Psoas muscle (tissue), 8 donors: ENCODE data around the gene WDHD1. TPM values are rescaled to one million over a fixed set of nuclear protein-coding genes. Genes with fewer than 3 reads are reported as not detected.

Experiments used
- ATAC-seq, 4 donors: fragments of 200-7000 bp; cut with Tn5 transposase; one replicate each; pipeline ENCODE4 v1.9.1; 2020; ENCODE audit warnings: moderate library complexity in 3 of 4, mild to moderate bottlenecking in 2 of 4
- DNase-seq, 2 donors: peaks; one replicate each; pipeline ENCODE4 v3.0.0-alpha.2; 2020
- H3K27ac ChIP-seq: fragments of 200-600 bp; one replicate; pipeline ENCODE4 v1.8.0; 2022
- H3K27me3 ChIP-seq, 3 donors: fragments of 200-600 bp in 1 of 3; one replicate each; pipeline versions ENCODE4 v1.6.1 to v1.8.0; 2013 to 2022; ENCODE audit warnings: low read length in 2 of 3, mild to moderate bottlenecking in 2 of 3, moderate library complexity in 1 of 3; ENCODE audit not compliant: insufficient read depth in 3 of 3
- H3K36me3 ChIP-seq, 2 donors: fragments of 200-600 bp in 1 of 2; one replicate each; pipeline versions ENCODE4 v1.6.1 to v1.8.0; 2013 to 2022; ENCODE audit warnings: low read depth in 1 of 2, mild to moderate bottlenecking in 1 of 2, moderate library complexity in 1 of 2; ENCODE audit not compliant: insufficient read depth in 1 of 2
- H3K4me1 ChIP-seq: fragments of 200-600 bp; one replicate; pipeline ENCODE4 v1.8.0; 2022
- H3K4me3 ChIP-seq: fragments of 200-600 bp; one replicate; pipeline ENCODE4 v1.8.0; 2022; ENCODE audit warnings: mild to moderate bottlenecking
- H3K9me3 ChIP-seq: fragments of 200-600 bp; one replicate; pipeline ENCODE4 v1.8.0; 2022
- CTCF ChIP-seq: fragments of 200-600 bp; IDR thresholded peaks from one replicate; pipeline ENCODE4 v1.8.0; 2022; ENCODE audit warnings: antibody characterized with exemption
- WGBS, 3 donors: extraction: QIAGEN DNeasy Blood & Tissue Kit; methylation state at CpG; one replicate each; pipeline versions ENCODE4 v1.1.6 to v1.1.7; 2013; 5-methylcytosine and 5-hydroxymethylcytosine counted together
- intact Hi-C, 2 donors: fragments of 100-400 bp; cut with DNase I; formaldehyde crosslinking; loops; one replicate each; pipeline versions ENCODE4 v1.11.0 to v1.14.2; 2022
- polyA plus RNA-seq, 3 donors: library from polyadenylated mRNA; stranded (reverse); fragments of 200-250 nt; gene quantifications; one replicate each; pipeline ENCODE4 v1.2.3, GENCODE V29; 2013
- total RNA-seq, 4 donors: library from RNA; stranded (reverse); fragmentation: NEBNext Ultra II Directional in 2 of 4; extraction: Animal tissue kit (Norgen Biotek cat#: 25700) in 2 of 4; gene quantifications; one replicate each; pipeline versions ENCODE4 v1.2.1 to v1.2.4, GENCODE V29; 2021 to 2023
- donor health status: healthy with polysubstance abuse.
- donor health status: DM: no; HTN: no; CAD: no; lungs with moderate emphysema.
- donor health status: Bipolar disorder and iron deficiency.
- donor health status: healthy.
- donor health status: DM: yes; HTN: yes; CAD: no.
- donor health status: DM: no; HTN: no; CAD: no.
- donor health status: DM: no; HTN: no; CAD: no.
- donor health status: DM: yes; HTN: yes; CAD: no.

The WDHD1 gene
- total and polyA plus RNA-seq, 7 donors, result 0.55 to 2.0 (median 0.95) TPM

GRCh38 chr14:55053500-55053899 is 26.6 kb upstream of the WDHD1 start:
- Histone ChIP-seq H3K27me3 (no peaks in the 10 kb centered on the region), H3K36me3 (peaks cover 0 to 26% of the 10 kb centered on the region in 2 donors), H3K9me3 (no peaks in the 10 kb centered on the region), H3K4me1 (peaks cover 11% of the 10 kb centered on the region), H3K27ac (peak overlapping the region; percentile 100), H3K4me3 (peak overlapping the region; percentile 97)
- ATAC-seq (no peak), DNase-seq (no peak)
- WGBS, 3 donors, result 82 to 88% (median 86%) methylated on average over 7 of the region's 7 CpGs
- TF ChIP-seq CTCF, result no peak
- intact Hi-C loops, result loop anchor here in 1 of 2 donors (10.0 kb wide), 1 partner anchor 361 kb away; the partner anchor contains the start of gene ATG14

GRCh38 chr14:55053018-55053417 is 26.1 kb upstream of the WDHD1 start:
- intact Hi-C loops, result loop anchor here in 1 of 2 donors (10.0 kb wide), 1 partner anchor 362 kb away; the partner anchor contains the start of gene ATG14
- Histone ChIP-seq H3K9me3 (no peaks in the 10 kb centered on the region), H3K27ac (peak overlapping the region; percentile 100), H3K4me1 (peaks cover 11% of the 10 kb centered on the region), H3K27me3 (no peaks in the 10 kb centered on the region), H3K4me3 (peak overlapping the region; percentile 97), H3K36me3 (peaks cover 0 to 21% of the 10 kb centered on the region in 2 donors)
- no peak for TF ChIP-seq CTCF
- DNase-seq (no peak), ATAC-seq (no peak)
- WGBS, 3 donors, result 65 to 73% (median 67%) methylated on average over 6 of the region's 6 CpGs

GRCh38 chr14:55052269-55052930 is 25.5 kb upstream of the WDHD1 start:
- ATAC-seq, result no peak
- no peak for TF ChIP-seq CTCF
- Histone ChIP-seq H3K9me3 (no peaks in the 10 kb centered on the region), H3K27ac (peak overlapping the region; percentile 100), H3K4me1 (peaks cover 11% of the 10 kb centered on the region), H3K4me3 (peak overlapping the region; percentile 97), H3K27me3 (no peaks in the 10 kb centered on the region), H3K36me3 (peaks cover 0 to 15% of the 10 kb centered on the region in 2 donors)
- intact Hi-C loops, result loop anchor here in 1 of 2 donors (10.0 kb wide), 1 partner anchor 362 kb away; the partner anchor contains the start of gene ATG14
- WGBS, 3 donors, result 7 to 10% (median 8%) methylated on average over 14 of the region's 14 CpGs
- DNase-seq, result no peak

GRCh38 chr14:55051423-55052268 is 24.7 kb upstream of the WDHD1 start, which contains the start of gene MAPK1IP1L:
MAPK1IP1L (plus strand) TSS chr14:55051647; CDS start chr14:55061684, 10,037 bp downstream.
- H3K27ac ChIP-seq, result peak within 1 kb of the TSS; percentile 100
- peak; percentile 100 for TF ChIP-seq CTCF
- H3K4me3 ChIP-seq, result peak within 1 kb of the TSS; percentile 97
- ATAC-seq (peak; percentile 98 to 99 (median 98)), DNase-seq (peak; percentile 90 to 95)
- peaks cover 0 to 15% of the 10 kb centered on the region in 2 donors for H3K36me3 ChIP-seq
- no peaks in the 10 kb centered on the region for H3K27me3 ChIP-seq
- WGBS, 3 donors, result 0% methylated on average over 55 to 98 of the region's 98 CpGs
- peaks cover 11% of the 10 kb centered on the region for H3K4me1 ChIP-seq
- intact Hi-C loops, result loop anchor here in 1 of 2 donors (10.0 kb wide), 1 partner anchor 363 kb away; the partner anchor contains the start of gene ATG14
- no peaks in the 10 kb centered on the region for H3K9me3 ChIP-seq
